Fibroblast of skin of left quadriceps (primary cell): ENCODE results near the gene MBLAC1.
A peak's percentile ranks its signal among the peaks of the same experiment; 100 is the strongest.

Experiments
- DNase-seq, 2 experiments: peaks; one replicate each; pipeline ENCODE4 v3.0.0-alpha.2; 2013; ENCODE audit warnings: low read depth in 2 of 2

The MBLAC1 gene

GRCh38 chr7:100171087-100171681 lies 44.4 kb downstream of the MBLAC1 start:
- DNase-seq, result no peak

- no peak for DNase-seq
Observed at GRCh38 chr7:100171840-100172239, 45.1 kb downstream of the MBLAC1 start.

- DNase-seq, result no peak
Observed at GRCh38 chr7:100173806-100174495, 47.2 kb downstream of the MBLAC1 start.

- no peak for DNase-seq
Observed at GRCh38 chr7:100174582-100174981, 47.8 kb downstream of the MBLAC1 start.

- DNase-seq, result no peak
Observed at GRCh38 chr7:100175296-100175935, 48.6 kb downstream of the MBLAC1 start.

- DNase-seq, result no peak
Observed at GRCh38 chr7:100176096-100177044, 49.6 kb downstream of the MBLAC1 start.

GRCh38 chr7:100177045-100178001 lies 50.6 kb downstream of the MBLAC1 start, which contains the start of the genes GPC2 and STAG3:
TSS of gene GPC2 (minus strand) at chr7:100177381. CDS start at chr7:100177199, 182 bp downstream.
TSS of gene STAG3 (plus strand) at chr7:100177918. CDS start at chr7:100180557, 2,639 bp downstream.
- peak; percentile 94 to 95 for DNase-seq
